Activated CD4-positive, alpha-beta T cell treated with anti-CD3 and anti-CD28 coated beads, Interleukin-2, amount 10 ng/mL, durations not matched to agents 7 days and 5 days (primary cell): ENCODE results near the gene ITIH4. TPM values are rescaled to one million over a fixed set of nuclear protein-coding genes. Genes with fewer than 3 reads are reported as not detected.

ENCODE experiments used
- CTCF ChIA-PET: fragments of 350-600 bp; sonication (Branson Sonifier 250); formaldehyde crosslinking; loops from one replicate; lab custom pipeline; 2021; ENCODE audit warnings: antibody characterized with exemption; lab: Charles Lee
- POLR2A ChIA-PET: fragments of 350-600 bp; sonication (Branson Sonifier 250); formaldehyde crosslinking; loops from one replicate; lab custom pipeline; 2021; ENCODE audit warnings: antibody characterized with exemption; lab: Charles Lee
- DNase-seq: peaks from one replicate; pipeline ENCODE4 v3.0.0-alpha.2; 2020
- H3K27ac Mint-ChIP-seq: one replicate; pipeline ENCODE4 v1.8.0; 2021; ENCODE audit warnings: mild to moderate bottlenecking, moderate library complexity, mixed read lengths
- H3K27me3 Mint-ChIP-seq: one replicate; pipeline ENCODE4 v1.8.0; 2021; ENCODE audit warnings: mixed read lengths
- H3K36me3 Mint-ChIP-seq: one replicate; pipeline ENCODE4 v1.8.0; 2021; ENCODE audit warnings: low read depth, mixed read lengths
- H3K4me1 Mint-ChIP-seq: one replicate; pipeline ENCODE4 v1.8.0; 2021; ENCODE audit warnings: mixed read lengths
- H3K4me3 Mint-ChIP-seq: one replicate; pipeline ENCODE4 v1.8.0; 2021; ENCODE audit warnings: mild to moderate bottlenecking, moderate library complexity, mixed read lengths
- H3K9me3 Mint-ChIP-seq: one replicate; pipeline ENCODE4 v1.8.0; 2021; ENCODE audit warnings: mixed read lengths
- total RNA-seq, 2 experiments: library from RNA; stranded (reverse); gene quantifications; one replicate each; pipeline ENCODE4 v1.2.3, GENCODE V29; 2021

ITIH4 gene
- total RNA-seq, 2 experiments from 2014 or later = 25.5 to 28.6 TPM

DNA sequence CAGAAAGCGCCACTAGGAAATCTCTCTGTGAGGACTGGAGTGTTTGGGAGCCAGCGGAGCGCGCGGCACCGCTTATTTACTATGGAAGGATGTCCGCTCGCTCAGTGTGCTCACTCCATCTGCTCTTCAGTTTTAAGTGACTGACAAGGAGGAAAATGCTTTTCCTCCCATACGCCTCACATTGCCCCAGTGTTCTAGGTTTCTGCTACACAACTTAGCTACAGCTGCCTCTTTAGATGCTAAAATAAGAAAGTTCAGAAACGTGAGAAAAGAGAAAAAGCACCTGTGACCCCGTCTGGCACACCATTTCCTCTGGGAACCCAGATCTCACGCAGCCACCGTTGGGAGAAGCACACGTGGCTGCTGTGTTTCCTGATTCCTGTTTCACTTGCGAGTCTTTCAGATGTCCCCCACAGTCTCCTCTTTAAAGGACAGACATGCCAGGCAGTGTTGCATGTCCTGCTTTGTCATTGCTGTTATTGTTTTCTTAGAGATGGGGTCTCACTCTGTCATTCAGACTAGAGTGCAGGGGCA is 16.0 kb upstream of the ITIH4 start:
- CTCF ChIA-PET = interaction anchor here (1.1 kb wide), 1 partner anchor 10 kb away, joined by 3 read pairs; no protein-coding TSS in a partner anchor
- H3K27ac Mint-ChIP-seq = no peak overlapping the region
- no peak for DNase-seq
- POLR2A ChIA-PET = no interaction called here
- H3K4me3 Mint-ChIP-seq = no peak overlapping the region
- H3K4me1 Mint-ChIP-seq = peaks cover 18% of the 10 kb centered on the region
- H3K36me3 Mint-ChIP-seq = peaks cover 7% of the 10 kb centered on the region
- no peaks in the 10 kb centered on the region for H3K27me3 Mint-ChIP-seq
- H3K9me3 Mint-ChIP-seq = no peaks in the 10 kb centered on the region

DNA sequence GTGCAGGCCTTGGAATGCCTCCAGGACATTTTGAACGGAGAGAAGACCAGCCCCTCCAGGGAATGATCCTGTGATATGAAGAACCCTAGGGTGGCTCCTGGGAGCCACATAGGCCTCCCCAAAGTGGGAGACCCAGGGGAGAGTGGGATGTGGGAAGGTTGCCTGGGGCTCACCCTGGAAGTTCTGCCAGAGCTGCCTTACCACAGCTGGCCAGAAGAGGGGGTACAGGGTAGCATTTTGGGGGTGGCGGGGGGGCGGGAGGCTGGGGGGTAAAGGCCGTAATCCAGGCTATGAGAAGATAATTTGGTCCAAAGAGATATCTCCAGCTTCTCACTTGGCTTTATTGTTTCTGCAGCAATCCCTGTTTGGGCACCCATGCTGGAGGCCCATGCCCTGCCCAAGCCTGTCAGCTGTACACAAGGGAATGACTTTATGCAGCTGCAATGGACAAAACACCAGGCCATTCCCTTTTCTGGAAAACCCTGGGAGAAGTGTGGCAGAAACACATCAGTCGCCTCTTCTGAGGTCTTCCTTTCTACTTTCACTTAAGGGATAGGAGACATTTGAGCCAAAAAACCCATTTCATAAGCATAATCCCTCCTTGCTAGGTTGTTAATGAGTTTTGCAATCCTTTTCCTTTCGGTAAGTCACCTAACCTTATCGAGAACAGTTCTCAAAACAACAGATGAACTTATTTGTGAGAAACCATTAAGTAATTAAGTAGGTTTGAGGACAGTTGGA is 15.4 kb upstream of the ITIH4 start:
- Mint-ChIP-seq H3K4me3 (no peak overlapping the region), H3K27ac (peak overlapping the region; percentile 38), H3K36me3 (peaks cover 6% of the 10 kb centered on the region), H3K9me3 (no peaks in the 10 kb centered on the region), H3K4me1 (peaks cover 18% of the 10 kb centered on the region), H3K27me3 (no peaks in the 10 kb centered on the region)
- ChIA-PET POLR2A (no interaction called here), CTCF (interaction anchor here (0.6 to 1.2 kb wide), 5 partner anchors 11 to 668 kb away, joined by 3 read pairs; no protein-coding TSS in a partner anchor)
- DNase-seq = no peak

DNA sequence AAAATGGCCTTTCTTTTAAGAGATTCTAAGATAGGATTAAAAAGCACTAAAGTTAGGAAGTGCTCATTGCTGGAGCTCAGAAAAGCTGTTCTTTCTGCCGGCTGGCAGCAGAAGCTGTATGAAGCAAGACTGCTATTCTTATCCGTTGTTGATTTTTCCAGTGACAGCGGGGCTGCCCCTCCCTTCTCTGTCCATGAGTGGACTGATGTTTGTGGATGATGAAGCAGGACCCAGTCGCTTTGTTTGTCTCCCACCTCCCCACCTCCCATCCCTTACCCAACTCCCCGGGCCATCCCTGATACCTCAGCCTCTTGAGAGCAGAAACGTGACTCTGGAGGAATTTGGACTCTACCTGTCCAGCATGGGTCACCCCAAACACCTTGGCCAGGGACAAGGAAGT is 14.7 kb upstream of the ITIH4 start:
- no peak for DNase-seq
- Mint-ChIP-seq H3K9me3 (no peaks in the 10 kb centered on the region), H3K4me3 (no peak overlapping the region), H3K36me3 (peaks cover 8% of the 10 kb centered on the region), H3K27me3 (no peaks in the 10 kb centered on the region), H3K27ac (peak overlapping the region; percentile 38), H3K4me1 (peaks cover 18% of the 10 kb centered on the region)
- POLR2A ChIA-PET = no interaction called here
- CTCF ChIA-PET = interaction anchor here (1.0 to 1.2 kb wide), 4 partner anchors 11 to 668 kb away, joined by 3 read pairs; no protein-coding TSS in a partner anchor

DNA sequence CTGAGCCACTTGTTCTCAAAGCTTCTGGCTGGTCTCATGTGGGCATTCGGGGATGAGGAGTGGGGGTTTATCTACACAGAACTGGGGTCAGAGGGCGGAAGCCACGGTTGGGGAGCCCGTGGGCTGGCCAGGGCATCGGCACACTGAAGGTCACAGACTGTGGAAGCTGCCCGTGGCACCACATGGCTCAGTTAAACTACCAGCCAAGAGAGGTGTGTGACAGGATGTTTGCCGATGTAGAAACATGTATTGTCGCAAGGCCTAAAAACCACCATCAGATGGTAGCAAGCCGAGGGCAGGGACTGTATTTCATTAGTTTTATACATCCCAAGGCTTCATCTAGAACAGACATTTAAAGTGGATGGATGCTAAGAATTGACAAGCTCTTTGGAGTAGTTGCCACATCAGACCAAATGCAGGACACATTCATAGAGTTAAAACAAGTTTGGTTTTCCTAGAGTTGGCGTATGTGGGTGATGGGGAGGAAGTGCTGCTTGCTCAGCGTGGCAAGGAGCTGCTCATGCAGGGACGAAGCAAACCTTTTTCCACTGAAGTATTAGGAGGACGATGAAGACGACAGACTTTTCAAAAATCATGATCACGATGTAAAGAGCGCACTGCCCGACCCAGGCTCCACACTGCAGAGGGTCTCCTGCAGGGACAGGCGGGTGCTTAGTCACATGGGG is 14.0 kb upstream of the ITIH4 start:
- ChIA-PET POLR2A (no interaction called here), CTCF (interaction anchor here (1.2 kb wide), 1 partner anchor 46 kb away, joined by 3 read pairs; no protein-coding TSS in a partner anchor)
- no peaks in the 10 kb centered on the region for H3K9me3 Mint-ChIP-seq
- no peaks in the 10 kb centered on the region for H3K27me3 Mint-ChIP-seq
- DNase-seq = no peak
- peaks cover 25% of the 10 kb centered on the region for H3K4me1 Mint-ChIP-seq
- H3K4me3 Mint-ChIP-seq = no peak overlapping the region
- peaks cover 9% of the 10 kb centered on the region for H3K36me3 Mint-ChIP-seq
- H3K27ac Mint-ChIP-seq = peak overlapping the region; percentile 21

DNA sequence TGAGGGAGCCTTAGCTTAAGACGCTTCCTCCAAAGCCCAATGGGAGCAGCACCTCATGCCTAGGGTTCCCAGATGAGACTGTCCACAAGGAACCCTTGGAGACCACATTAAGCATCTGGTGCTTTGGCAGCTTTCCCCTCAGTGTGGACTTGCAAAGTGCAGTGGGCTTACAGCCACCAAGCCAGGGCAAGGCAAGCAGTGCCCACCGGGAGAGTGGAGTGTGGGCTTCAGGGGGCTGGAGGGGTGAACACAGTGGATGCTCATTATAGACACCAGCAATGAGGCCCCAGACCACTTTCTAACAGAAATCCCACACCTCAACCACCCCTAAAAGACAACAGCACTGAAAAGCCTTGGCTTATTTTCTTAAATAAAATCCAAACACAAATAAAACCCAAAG is 13.4 kb upstream of the ITIH4 start:
- no peaks in the 10 kb centered on the region for H3K27me3 Mint-ChIP-seq
- peaks cover 9% of the 10 kb centered on the region for H3K36me3 Mint-ChIP-seq
- H3K4me1 Mint-ChIP-seq = peaks cover 30% of the 10 kb centered on the region
- H3K27ac Mint-ChIP-seq = no peak overlapping the region
- no peak overlapping the region for H3K4me3 Mint-ChIP-seq
- DNase-seq = no peak
- CTCF ChIA-PET = no interaction called here
- no peaks in the 10 kb centered on the region for H3K9me3 Mint-ChIP-seq
- POLR2A ChIA-PET = no interaction called here

DNA sequence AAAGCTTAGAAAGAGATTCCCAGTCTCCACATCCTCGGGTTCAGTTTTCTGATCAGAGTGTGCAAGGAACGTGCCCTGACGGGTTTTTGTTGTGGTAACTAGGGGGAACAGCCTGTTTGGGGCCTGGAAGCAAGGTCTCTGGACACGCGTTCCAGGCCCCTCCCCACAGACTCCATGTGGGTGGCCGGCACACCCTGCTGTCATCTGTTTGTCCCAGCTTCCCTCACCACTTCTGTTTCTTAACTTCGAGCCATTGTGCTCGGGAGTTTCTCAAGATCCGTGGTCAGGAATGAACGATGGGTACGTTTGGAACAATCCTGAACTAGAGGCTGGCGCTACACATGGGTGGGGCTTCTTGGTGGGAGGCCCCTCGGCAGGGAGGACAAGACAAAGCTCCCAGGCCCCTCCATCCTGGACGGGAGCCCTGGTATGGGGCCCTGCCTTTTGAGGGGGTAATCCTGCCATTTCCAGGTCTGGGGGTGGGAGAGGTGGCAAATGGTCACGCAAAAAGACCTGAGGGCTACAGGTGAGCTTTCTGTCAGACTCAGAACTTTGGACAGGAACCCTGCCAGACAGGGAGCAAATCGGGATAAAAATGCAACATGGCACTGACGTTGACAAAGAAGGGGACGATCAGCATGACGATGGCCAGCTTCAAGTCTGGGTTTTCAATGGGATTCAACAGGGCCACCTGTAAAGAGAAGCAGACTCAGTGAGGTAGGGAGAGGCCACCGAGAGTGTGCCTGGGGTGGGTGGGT is 12.8 kb upstream of the ITIH4 start:
- Mint-ChIP-seq H3K27me3 (no peaks in the 10 kb centered on the region), H3K27ac (no peak overlapping the region), H3K4me1 (peaks cover 36% of the 10 kb centered on the region), H3K9me3 (no peaks in the 10 kb centered on the region), H3K4me3 (no peak overlapping the region), H3K36me3 (peaks cover 9% of the 10 kb centered on the region)
- CTCF ChIA-PET = no interaction called here
- POLR2A ChIA-PET = no interaction called here
- DNase-seq = no peak

DNA sequence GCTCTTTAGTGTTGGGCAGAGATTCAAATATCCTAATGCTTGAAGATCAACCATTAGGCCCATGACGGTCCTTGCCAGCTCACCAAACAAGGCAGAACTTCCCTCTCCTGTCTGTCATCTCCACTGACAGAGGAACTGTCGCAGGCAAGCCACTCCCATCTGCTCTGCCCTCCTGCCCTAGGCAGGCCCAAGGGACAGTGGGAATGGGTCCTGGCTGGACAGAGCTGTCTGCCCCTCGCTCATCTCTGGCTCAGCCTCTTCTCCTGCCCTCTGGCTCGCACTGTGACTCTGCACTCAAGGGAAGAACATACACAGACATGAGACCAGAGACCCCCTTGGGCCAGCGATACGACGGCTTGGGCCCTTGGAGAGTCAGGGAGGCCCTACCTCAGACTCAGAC is 12.0 kb upstream of the ITIH4 start:
- CTCF ChIA-PET = interaction anchor here (0.6 kb wide), 1 partner anchor 164 kb away, joined by 3 read pairs; no protein-coding TSS in a partner anchor
- Mint-ChIP-seq H3K9me3 (no peaks in the 10 kb centered on the region), H3K27me3 (no peaks in the 10 kb centered on the region), H3K36me3 (peaks cover 14% of the 10 kb centered on the region), H3K27ac (no peak overlapping the region), H3K4me3 (no peak overlapping the region), H3K4me1 (peaks cover 45% of the 10 kb centered on the region)
- DNase-seq = no peak
- POLR2A ChIA-PET = no interaction called here

DNA sequence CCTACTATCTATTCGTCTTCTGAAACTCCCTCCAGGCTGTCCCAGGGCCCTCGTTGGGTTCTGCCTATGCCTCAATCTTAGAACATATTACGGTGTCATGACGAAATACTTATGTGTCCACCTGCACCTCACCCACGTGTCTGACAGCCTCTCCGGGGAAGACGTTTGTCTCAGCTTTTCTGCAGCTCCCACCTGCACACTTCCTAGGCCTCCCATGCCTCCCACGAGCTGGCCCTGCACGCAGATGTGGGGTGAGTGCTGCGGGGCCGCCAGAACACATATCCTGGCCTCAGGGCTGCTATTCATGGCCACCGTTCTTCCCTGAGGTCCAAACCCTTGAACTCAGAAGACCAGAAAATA is 11.5 kb upstream of the ITIH4 start:
- Mint-ChIP-seq H3K4me1 (peaks cover 49% of the 10 kb centered on the region), H3K27me3 (no peaks in the 10 kb centered on the region), H3K9me3 (no peaks in the 10 kb centered on the region), H3K4me3 (no peak overlapping the region), H3K27ac (no peak overlapping the region), H3K36me3 (peaks cover 14% of the 10 kb centered on the region)
- ChIA-PET POLR2A (no interaction called here), CTCF (interaction anchor here (0.6 to 1.0 kb wide), 2 partner anchors 9 to 164 kb away, joined by 3 read pairs; no protein-coding TSS in a partner anchor)
- no peak for DNase-seq

DNA sequence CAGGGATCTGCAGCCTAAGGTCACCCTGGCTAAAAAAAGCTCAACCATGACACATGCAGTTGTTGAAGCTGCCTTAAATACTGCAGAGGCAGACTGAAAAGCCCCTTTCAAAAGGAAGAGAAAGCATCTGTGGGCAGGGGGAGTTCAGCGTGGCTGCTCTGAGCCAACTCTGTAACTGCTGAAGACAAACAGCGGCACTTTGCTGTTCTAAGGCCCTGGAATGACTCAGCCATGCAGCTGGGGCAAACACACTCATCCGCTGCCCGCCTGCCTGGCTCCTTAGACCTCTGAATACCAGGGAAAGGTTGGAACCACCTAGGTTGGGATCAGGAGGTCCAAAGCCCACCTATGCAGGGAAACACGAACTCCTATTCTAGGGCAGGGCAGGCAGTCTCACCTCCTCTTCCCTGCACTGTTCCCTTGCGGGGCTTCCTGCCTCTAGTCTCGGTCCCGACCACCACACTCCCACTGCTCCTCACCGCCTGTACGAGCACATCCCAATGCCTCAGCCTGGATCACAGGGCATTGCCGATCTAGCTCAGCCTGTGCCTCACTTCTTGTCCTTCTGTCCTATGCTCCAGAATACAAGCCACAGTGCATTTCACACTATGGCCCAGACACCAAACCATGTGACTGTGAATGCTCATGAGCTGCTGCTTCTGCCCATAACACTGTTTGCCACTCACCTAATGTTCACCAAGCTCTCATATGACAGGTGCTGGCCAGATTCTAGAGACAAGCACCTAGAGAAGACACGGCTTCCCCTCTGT is 10.9 kb upstream of the ITIH4 start:
- Mint-ChIP-seq H3K4me3 (no peak overlapping the region), H3K36me3 (peaks cover 16% of the 10 kb centered on the region), H3K27me3 (no peaks in the 10 kb centered on the region), H3K4me1 (peaks cover 51% of the 10 kb centered on the region), H3K27ac (no peak overlapping the region), H3K9me3 (no peaks in the 10 kb centered on the region)
- CTCF ChIA-PET = interaction anchor here (1.0 kb wide), 1 partner anchor 9 kb away, joined by 3 read pairs; no protein-coding TSS in a partner anchor
- no peak for DNase-seq
- POLR2A ChIA-PET = no interaction called here

DNA sequence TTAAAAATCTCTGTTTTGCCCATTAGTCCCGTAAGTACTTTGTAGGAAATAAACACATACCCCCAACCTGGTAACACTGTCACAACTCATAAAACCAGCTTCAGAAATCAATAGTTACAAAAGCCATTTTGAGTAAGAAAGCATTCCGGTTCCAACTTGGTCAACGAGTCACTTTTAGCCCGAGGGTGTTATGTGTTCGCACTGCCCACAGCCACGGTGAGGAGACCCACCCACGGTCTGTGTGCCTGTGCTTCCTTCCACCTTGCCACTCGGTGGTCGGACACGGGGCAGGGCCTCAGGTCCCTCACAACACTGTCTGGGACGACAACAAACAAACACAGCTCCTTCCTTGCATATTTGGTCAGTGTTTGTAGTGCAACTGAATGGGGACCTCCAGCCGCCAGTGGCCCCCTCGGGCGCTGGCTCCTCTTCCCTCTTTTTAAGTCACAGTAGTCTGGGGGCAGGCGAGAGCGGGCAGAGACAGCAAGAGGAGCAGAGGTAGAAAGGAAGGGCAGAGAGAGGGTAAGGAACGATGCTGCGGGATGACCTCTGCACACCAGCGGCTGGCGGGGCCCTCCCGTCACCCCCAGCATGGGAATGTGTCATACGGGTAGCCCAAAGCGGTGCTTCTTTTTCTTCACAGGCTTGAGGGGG is 9.5 kb upstream of the ITIH4 start:
- ChIA-PET CTCF (interaction anchor here (0.6 kb wide), 1 partner anchor 95 kb away, joined by 3 read pairs; no protein-coding TSS in a partner anchor), POLR2A (no interaction called here)
- Mint-ChIP-seq H3K4me1 (peaks cover 50% of the 10 kb centered on the region), H3K27ac (no peak overlapping the region), H3K4me3 (no peak overlapping the region), H3K9me3 (no peaks in the 10 kb centered on the region), H3K27me3 (no peaks in the 10 kb centered on the region), H3K36me3 (peaks cover 18% of the 10 kb centered on the region)
- no peak for DNase-seq

DNA sequence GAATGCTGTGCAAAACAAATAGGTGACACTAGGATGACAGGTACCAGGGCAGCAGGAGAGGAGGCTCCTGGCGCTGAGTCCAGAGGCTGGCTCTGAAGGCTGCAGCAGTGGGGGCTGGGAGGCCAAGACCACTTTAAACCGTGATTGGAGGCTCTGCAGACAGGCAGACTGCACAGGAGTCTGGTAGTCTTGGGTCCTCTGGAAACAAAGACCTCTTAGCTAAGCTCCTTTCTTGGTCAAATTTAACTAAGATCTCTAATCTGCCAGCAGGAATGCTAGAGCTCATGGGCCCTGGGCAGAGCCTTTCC is 8.8 kb upstream of the ITIH4 start:
- no peak for DNase-seq
- no peaks in the 10 kb centered on the region for H3K27me3 Mint-ChIP-seq
- H3K36me3 Mint-ChIP-seq = peaks cover 16% of the 10 kb centered on the region
- peaks cover 45% of the 10 kb centered on the region for H3K4me1 Mint-ChIP-seq
- no peak overlapping the region for H3K4me3 Mint-ChIP-seq
- peak overlapping the region; percentile 68 for H3K27ac Mint-ChIP-seq
- ChIA-PET CTCF (interaction anchor here (0.6 to 2.2 kb wide), 4 partner anchors 10 to 94 kb away, joined by 3 to 9 read pairs (median 6); no protein-coding TSS in a partner anchor), POLR2A (interaction anchor here (0.7 kb wide), 1 partner anchor 12 kb away, joined by 3 read pairs; no protein-coding TSS in a partner anchor)
- H3K9me3 Mint-ChIP-seq = no peaks in the 10 kb centered on the region
